Esophagus squamous epithelium (tissue), 4 donors: Measurements from ENCODE around the gene TFAP2C.

Experiments used
- POLR2A ChIP-seq, 4 donors: fragments of 450-650 bp; IDR thresholded peaks; one replicate each; pipeline ENCODE4 v1.6.1; 2017; ENCODE audit warnings: antibody characterized with exemption in 4 of 4, mild to moderate bottlenecking in 4 of 4, moderate library complexity in 3 of 4
- TF ChIP-seq, protein P1 (sequence below), 6 experiments: fragments of 450-650 bp in 4 of 6; fragments of 200-600 bp in 2 of 6; sonication (generic) in 2 of 6; IDR thresholded peaks; one replicate each; pipeline ENCODE4 v1.5.1; 2016 to 2019; ENCODE audit warnings: antibody characterized with exemption in 6 of 6, mild to moderate bottlenecking in 4 of 6, moderate library complexity in 4 of 6

DNA sequence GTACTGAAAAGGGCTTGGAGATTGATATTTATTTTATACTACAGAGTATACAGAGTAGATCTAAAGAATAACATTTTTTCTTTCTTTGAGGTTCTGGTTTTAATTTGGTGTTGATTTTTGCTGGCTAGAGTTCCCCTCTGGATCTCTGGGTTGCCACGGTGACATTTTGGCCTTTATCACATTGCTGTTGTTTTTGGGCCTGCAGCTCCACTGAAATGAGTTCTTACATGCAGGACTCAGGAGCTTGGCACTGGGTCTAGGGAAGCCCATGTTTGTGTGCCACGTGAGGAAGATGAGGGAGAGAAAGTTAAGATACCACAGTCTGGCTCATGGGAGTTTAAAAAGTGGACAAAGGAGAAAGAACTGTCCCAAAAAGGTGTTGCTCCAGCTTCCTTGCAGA, 7.4 kb upstream of the TFAP2C start:
- TF ChIP-seq, protein P1, sequence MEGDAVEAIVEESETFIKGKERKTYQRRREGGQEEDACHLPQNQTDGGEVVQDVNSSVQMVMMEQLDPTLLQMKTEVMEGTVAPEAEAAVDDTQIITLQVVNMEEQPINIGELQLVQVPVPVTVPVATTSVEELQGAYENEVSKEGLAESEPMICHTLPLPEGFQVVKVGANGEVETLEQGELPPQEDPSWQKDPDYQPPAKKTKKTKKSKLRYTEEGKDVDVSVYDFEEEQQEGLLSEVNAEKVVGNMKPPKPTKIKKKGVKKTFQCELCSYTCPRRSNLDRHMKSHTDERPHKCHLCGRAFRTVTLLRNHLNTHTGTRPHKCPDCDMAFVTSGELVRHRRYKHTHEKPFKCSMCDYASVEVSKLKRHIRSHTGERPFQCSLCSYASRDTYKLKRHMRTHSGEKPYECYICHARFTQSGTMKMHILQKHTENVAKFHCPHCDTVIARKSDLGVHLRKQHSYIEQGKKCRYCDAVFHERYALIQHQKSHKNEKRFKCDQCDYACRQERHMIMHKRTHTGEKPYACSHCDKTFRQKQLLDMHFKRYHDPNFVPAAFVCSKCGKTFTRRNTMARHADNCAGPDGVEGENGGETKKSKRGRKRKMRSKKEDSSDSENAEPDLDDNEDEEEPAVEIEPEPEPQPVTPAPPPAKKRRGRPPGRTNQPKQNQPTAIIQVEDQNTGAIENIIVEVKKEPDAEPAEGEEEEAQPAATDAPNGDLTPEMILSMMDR (IDR thresholded peaks at IDR 0.05), result no peak
- no peak for TF ChIP-seq POLR2A (IDR thresholded peaks at IDR 0.05)
